ENCODE measurements around the gene PVR.
"Not testable (repeated sequence)": the region's sequence is repeated elsewhere in the genome, so short reads cannot be mapped to it uniquely, and the experiment has no call there.

Gene PVR

GRCh38 chr19:44675521-44675920, 31.8 kb downstream of the PVR start:
- Histone ChIP-seq H3K9me3 (ENCODE audit: control insufficient read depth, insufficient read depth, low read length) (no peaks in the 10 kb centered on the region), H3K4me3 (ENCODE audit: low read depth, low read length) (no peak overlapping the region), H3K27me3 (ENCODE audit: control insufficient read depth, insufficient read depth, low read length) (no peaks in the 10 kb centered on the region), H3K36me3 (ENCODE audit: control insufficient read depth, insufficient read depth, low read length) (no peaks in the 10 kb centered on the region), H3K4me1 (ENCODE audit: control insufficient read depth, insufficient read depth, low read length) (peaks cover 5% of the 10 kb centered on the region; the same call in 1 of the 2 replicates), H3K27ac (ENCODE audit: low read depth, low read length) (no peak overlapping the region), H3K9ac (ENCODE audit: low read depth, low read length) (no peak overlapping the region)

- no peaks in the 10 kb centered on the region for H3K27me3 ChIP-seq (ENCODE audit: control insufficient read depth, insufficient read depth, low read length)
- no peak overlapping the region for H3K9ac ChIP-seq (ENCODE audit: low read depth, low read length)
- no peak overlapping the region for H3K27ac ChIP-seq (ENCODE audit: low read depth, low read length)
- no peak overlapping the region for H3K4me3 ChIP-seq (ENCODE audit: low read depth, low read length)
- H3K9me3 ChIP-seq (ENCODE audit: control insufficient read depth, insufficient read depth, low read length), result no peaks in the 10 kb centered on the region
- peaks cover 5% of the 10 kb centered on the region; the same call in 1 of the 2 replicates for H3K4me1 ChIP-seq (ENCODE audit: control insufficient read depth, insufficient read depth, low read length)
- H3K36me3 ChIP-seq (ENCODE audit: control insufficient read depth, insufficient read depth, low read length), result no peaks in the 10 kb centered on the region
These were observed 33.5 kb downstream of the PVR start for GRCh38 chr19:44677019-44677811.

GRCh38 chr19:44680536-44680935, 36.8 kb downstream of the PVR start:
- Histone ChIP-seq H3K9ac (ENCODE audit: low read depth, low read length) (no peak overlapping the region), H3K36me3 (ENCODE audit: control insufficient read depth, insufficient read depth, low read length) (no peaks in the 10 kb centered on the region), H3K4me3 (ENCODE audit: low read depth, low read length) (no peak overlapping the region), H3K27ac (ENCODE audit: low read depth, low read length) (no peak overlapping the region), H3K9me3 (ENCODE audit: control insufficient read depth, insufficient read depth, low read length) (no peaks in the 10 kb centered on the region), H3K27me3 (ENCODE audit: control insufficient read depth, insufficient read depth, low read length) (no peaks in the 10 kb centered on the region), H3K4me1 (ENCODE audit: control insufficient read depth, insufficient read depth, low read length) (peaks cover 5% of the 10 kb centered on the region; the same call in 1 of the 2 replicates)

GRCh38 chr19:44681992-44682790, 38.5 kb downstream of the PVR start:
- H3K36me3 ChIP-seq (ENCODE audit: control insufficient read depth, insufficient read depth, low read length), result no peaks in the 10 kb centered on the region
- no peak overlapping the region for H3K4me3 ChIP-seq (ENCODE audit: low read depth, low read length)
- no peaks in the 10 kb centered on the region for H3K27me3 ChIP-seq (ENCODE audit: control insufficient read depth, insufficient read depth, low read length)
- H3K9ac ChIP-seq (ENCODE audit: low read depth, low read length), result no peak overlapping the region
- H3K27ac ChIP-seq (ENCODE audit: low read depth, low read length), result no peak overlapping the region
- H3K4me1 ChIP-seq (ENCODE audit: control insufficient read depth, insufficient read depth, low read length), result peaks cover 3% of the 10 kb centered on the region; the same call in 1 of the 2 replicates
- H3K9me3 ChIP-seq (ENCODE audit: control insufficient read depth, insufficient read depth, low read length), result no peaks in the 10 kb centered on the region

GRCh38 chr19:44682807-44683206, 39.1 kb downstream of the PVR start:
- no peak overlapping the region for H3K9ac ChIP-seq (ENCODE audit: low read depth, low read length)

GRCh38 chr19:44683434-44684210, 39.9 kb downstream of the PVR start:
- Histone ChIP-seq H3K36me3 (ENCODE audit: control insufficient read depth, insufficient read depth, low read length) (no peaks in the 10 kb centered on the region), H3K4me3 (ENCODE audit: low read depth, low read length) (no peak overlapping the region), H3K27me3 (ENCODE audit: control insufficient read depth, insufficient read depth, low read length) (no peaks in the 10 kb centered on the region), H3K9me3 (ENCODE audit: control insufficient read depth, insufficient read depth, low read length) (no peaks in the 10 kb centered on the region), H3K4me1 (ENCODE audit: control insufficient read depth, insufficient read depth, low read length) (no peaks in the 10 kb centered on the region), H3K9ac (ENCODE audit: low read depth, low read length) (no peak overlapping the region), H3K27ac (ENCODE audit: low read depth, low read length) (no peak overlapping the region)

More at GRCh38 chr19:44682807-44683206, 39.1 kb downstream of the PVR start:
- no peaks in the 10 kb centered on the region for H3K9me3 ChIP-seq (ENCODE audit: control insufficient read depth, insufficient read depth, low read length)
- H3K4me3 ChIP-seq (ENCODE audit: low read depth, low read length), result no peak overlapping the region
- H3K36me3 ChIP-seq (ENCODE audit: control insufficient read depth, insufficient read depth, low read length), result no peaks in the 10 kb centered on the region
- no peak overlapping the region for H3K27ac ChIP-seq (ENCODE audit: low read depth, low read length)
- no peaks in the 10 kb centered on the region for H3K27me3 ChIP-seq (ENCODE audit: control insufficient read depth, insufficient read depth, low read length)
- H3K4me1 ChIP-seq (ENCODE audit: control insufficient read depth, insufficient read depth, low read length), result no peaks in the 10 kb centered on the region

GRCh38 chr19:44684396-44684795, 40.7 kb downstream of the PVR start:
- not testable (repeated sequence) for H3K27me3 ChIP-seq (ENCODE audit: control insufficient read depth, insufficient read depth, low read length); H3K9me3 ChIP-seq (ENCODE audit: control insufficient read depth, insufficient read depth, low read length); H3K4me3 ChIP-seq (ENCODE audit: low read depth, low read length); H3K9ac ChIP-seq (ENCODE audit: low read depth, low read length); H3K4me1 ChIP-seq (ENCODE audit: control insufficient read depth, insufficient read depth, low read length); H3K27ac ChIP-seq (ENCODE audit: low read depth, low read length); H3K36me3 ChIP-seq (ENCODE audit: control insufficient read depth, insufficient read depth, low read length)

- Histone ChIP-seq H3K4me3 (ENCODE audit: low read depth, low read length) (no peak overlapping the region), H3K9me3 (ENCODE audit: control insufficient read depth, insufficient read depth, low read length) (no peaks in the 10 kb centered on the region), H3K27me3 (ENCODE audit: control insufficient read depth, insufficient read depth, low read length) (no peaks in the 10 kb centered on the region), H3K4me1 (ENCODE audit: control insufficient read depth, insufficient read depth, low read length) (peaks cover 5% of the 10 kb centered on the region; the same call in 1 of the 2 replicates), H3K27ac (ENCODE audit: low read depth, low read length) (peak overlapping the region; percentile 69), H3K9ac (ENCODE audit: low read depth, low read length) (no peak overlapping the region), H3K36me3 (ENCODE audit: control insufficient read depth, insufficient read depth, low read length) (no peaks in the 10 kb centered on the region)
These were observed 41.5 kb downstream of the PVR start for GRCh38 chr19:44684892-44685863.

- Histone ChIP-seq H3K9me3 (ENCODE audit: control insufficient read depth, insufficient read depth, low read length) (no peaks in the 10 kb centered on the region), H3K27me3 (ENCODE audit: control insufficient read depth, insufficient read depth, low read length) (no peaks in the 10 kb centered on the region), H3K9ac (ENCODE audit: low read depth, low read length) (no peak overlapping the region), H3K36me3 (ENCODE audit: control insufficient read depth, insufficient read depth, low read length) (no peaks in the 10 kb centered on the region), H3K27ac (ENCODE audit: low read depth, low read length) (no peak overlapping the region), H3K4me3 (ENCODE audit: low read depth, low read length) (no peak overlapping the region), H3K4me1 (ENCODE audit: control insufficient read depth, insufficient read depth, low read length) (peaks cover 5% of the 10 kb centered on the region; the same call in 1 of the 2 replicates)
These were observed 42.2 kb downstream of the PVR start for GRCh38 chr19:44685877-44686276.

- Histone ChIP-seq H3K4me3 (ENCODE audit: low read depth, low read length) (no peak overlapping the region), H3K27me3 (ENCODE audit: control insufficient read depth, insufficient read depth, low read length) (no peaks in the 10 kb centered on the region), H3K9ac (ENCODE audit: low read depth, low read length) (no peak overlapping the region), H3K36me3 (ENCODE audit: control insufficient read depth, insufficient read depth, low read length) (no peaks in the 10 kb centered on the region), H3K27ac (ENCODE audit: low read depth, low read length) (no peak overlapping the region), H3K9me3 (ENCODE audit: control insufficient read depth, insufficient read depth, low read length) (no peaks in the 10 kb centered on the region), H3K4me1 (ENCODE audit: control insufficient read depth, insufficient read depth, low read length) (peaks cover 6% of the 10 kb centered on the region)
These were observed 43.2 kb downstream of the PVR start for GRCh38 chr19:44686896-44687295.

Data from HUES48 (cell line).